Measurements from ENCODE around the gene PRG3. TPM values are rescaled to one million over a fixed set of nuclear protein-coding genes. Genes with fewer than 3 reads are reported as not detected.

Gene PRG3
- total RNA-seq, 1 experiment from 2014 or later: not detected

DNA sequence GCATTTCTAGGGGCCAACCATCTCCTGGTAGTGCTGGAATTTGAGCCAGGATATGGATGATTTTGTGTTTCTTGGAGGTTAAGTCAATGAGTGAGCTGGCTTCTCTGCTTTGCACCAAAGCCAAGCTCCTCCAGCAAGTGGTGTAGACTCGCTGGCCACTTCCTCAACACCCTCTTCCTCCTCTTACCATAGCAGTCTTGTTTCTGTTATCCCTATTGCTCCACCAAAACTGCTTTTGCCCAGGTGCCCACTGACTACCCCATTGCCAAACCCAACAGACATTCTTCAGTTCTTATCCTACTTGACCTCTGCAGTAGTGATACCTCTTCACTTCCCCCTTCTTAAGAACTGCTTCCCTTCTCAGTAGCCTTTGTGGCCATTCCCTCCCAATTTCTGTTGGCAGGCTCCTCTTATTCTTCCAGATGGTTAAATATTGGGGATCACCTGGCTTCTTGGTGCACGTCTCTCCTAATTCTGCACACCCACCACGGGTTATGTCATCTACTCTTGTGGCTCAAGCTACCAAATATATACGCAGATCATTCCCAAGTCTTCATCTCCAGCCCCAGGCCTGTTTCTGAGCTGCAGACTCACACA is 16.5 kb upstream of the PRG3 start:
- no peak overlapping the region for H3T11ph ChIP-seq (ENCODE audit: low read length)
- no peak overlapping the region for H4K5ac ChIP-seq (ENCODE audit: insufficient read length, low read depth, low read length)
- no peak overlapping the region for H2AK5ac ChIP-seq (ENCODE audit: insufficient read length, low read length)
- no peak overlapping the region for H2AFZ ChIP-seq (ENCODE audit: low read length)
- no peak overlapping the region for H3K9ac ChIP-seq (ENCODE audit: extremely low read depth, insufficient read length, low read length)
- Mint-ChIP-seq H3K27me3 (ENCODE audit: low read depth) (peaks cover 15% of the 10 kb centered on the region), H3K9me3 (no peaks in the 10 kb centered on the region), H3K27ac (no peak overlapping the region), H3K4me1 (no peaks in the 10 kb centered on the region), H3K36me3 (ENCODE audit: insufficient read depth in 1 of 3, low read depth in 3 of 3) (no peaks in the 10 kb centered on the region), H3K4me3 (no peak overlapping the region)
- no peak overlapping the region for H3K14ac ChIP-seq (ENCODE audit: insufficient read depth, low read length)
- no peak for DNase-seq
- H4K91ac ChIP-seq (ENCODE audit: insufficient read length, low read depth, low read length): no peak overlapping the region
- H3K79me1 ChIP-seq (ENCODE audit: insufficient read depth, low read depth, low read length, poor library complexity, severe bottlenecking): no peaks in the 10 kb centered on the region
- no peaks in the 10 kb centered on the region for H3K27me3 ChIP-seq (ENCODE audit: insufficient read depth, low read length)
- H3K4me2 ChIP-seq (ENCODE audit: insufficient read depth, insufficient read length, low read length): no peak overlapping the region
- no peaks in the 10 kb centered on the region for H3K23me2 ChIP-seq (ENCODE audit: insufficient read length, low read depth, low read length, poor library complexity, severe bottlenecking)
- no peaks in the 10 kb centered on the region for H3K9me3 ChIP-seq (ENCODE audit: control insufficient read depth, low read depth, low read length)
- TF ChIP-seq CTCF (conservative IDR thresholded peaks at IDR 0.05): no peak
- H3K27ac ChIP-seq (ENCODE audit: insufficient read length, low read depth, low read length): no peak overlapping the region
- no peak overlapping the region for H2BK15ac ChIP-seq (ENCODE audit: low read depth, low read length)
- H2BK5ac ChIP-seq (ENCODE audit: insufficient read length, low read length): no peak overlapping the region
- H2BK20ac ChIP-seq (ENCODE audit: low read depth, low read length, poor library complexity, severe bottlenecking): no peak overlapping the region
- no CpG with 5 or more reads among the region's 4 CpGs for WGBS (ENCODE audit: extremely low coverage, insufficient read length, low lambda C conversion rate)
- H3K23ac ChIP-seq (ENCODE audit: insufficient read length, low read depth, low read length): no peak overlapping the region
- no peaks in the 10 kb centered on the region for H3K4me1 ChIP-seq (ENCODE audit: insufficient read depth, low read length)
- no peaks in the 10 kb centered on the region for H3K79me2 ChIP-seq (ENCODE audit: insufficient read depth, low read length)
- H4K20me1 ChIP-seq (ENCODE audit: control insufficient read depth, insufficient read depth, insufficient read length): no peaks in the 10 kb centered on the region
- H3K56ac ChIP-seq (ENCODE audit: insufficient read length, low read depth, low read length): no peak overlapping the region
- H2BK12ac ChIP-seq (ENCODE audit: insufficient read length, low read depth, low read length): no peak overlapping the region
- no peak overlapping the region for H2BK120ac ChIP-seq (ENCODE audit: low read depth, low read length, poor library complexity, severe bottlenecking)
- no peak overlapping the region for H3K18ac ChIP-seq (ENCODE audit: insufficient read length, low read depth, low read length)
- no peak overlapping the region for H3K4ac ChIP-seq (ENCODE audit: low read depth, low read length)
- no peak overlapping the region for H4K8ac ChIP-seq (replicated peaks; ENCODE audit: insufficient read length, low read depth, low read length)

Data from H9 (cell line).